Measurements from ENCODE around the gene CNTNAP2.

CNTNAP2 gene

GRCh38 chr7:147207988-147208387 is 1091.4 kb downstream of the CNTNAP2 start:
- FAIRE-seq (no peak), DNase-seq (ENCODE audit: insufficient read length, low spot score) (no peak)
- no peak for TF ChIP-seq POLR2A (IDR thresholded peaks at IDR 0.05; ENCODE audit: low read depth, low read length)
- TF ChIP-seq SPI1 (IDR thresholded peaks at IDR 0.05; ENCODE audit: low read depth, low read length), result no peak
- no peak for TF ChIP-seq TAF1 (IDR thresholded peaks at IDR 0.05; ENCODE audit: low read depth, low read length)
- TF ChIP-seq POU2F2 (IDR thresholded peaks at IDR 0.05; ENCODE audit: low read depth, low read length), result no peak
- no peak for TF ChIP-seq PAX5 (IDR thresholded peaks at IDR 0.05; ENCODE audit: insufficient read depth, low read length, severe bottlenecking)
- TF ChIP-seq POLR2AphosphoS5 (IDR thresholded peaks at IDR 0.05; ENCODE audit: low read depth, low read length), result no peak

GRCh38 chr7:147231275-147231674 is 1114.7 kb downstream of the CNTNAP2 start:
- TF ChIP-seq POLR2AphosphoS5 (IDR thresholded peaks at IDR 0.05; ENCODE audit: low read depth, low read length) (no peak), SPI1 (IDR thresholded peaks at IDR 0.05; ENCODE audit: low read depth, low read length) (no peak), POLR2A (IDR thresholded peaks at IDR 0.05; ENCODE audit: low read depth, low read length) (no peak), PAX5 (IDR thresholded peaks at IDR 0.05; ENCODE audit: insufficient read depth, low read length, severe bottlenecking) (no peak), TAF1 (IDR thresholded peaks at IDR 0.05; ENCODE audit: low read depth, low read length) (no peak), POU2F2 (IDR thresholded peaks at IDR 0.05; ENCODE audit: low read depth, low read length) (no peak)
- FAIRE-seq (no peak), DNase-seq (ENCODE audit: insufficient read length, low spot score) (no peak)

- FAIRE-seq (no peak), DNase-seq (ENCODE audit: insufficient read length, low spot score) (no peak)
- no peak for TF ChIP-seq TAF1 (IDR thresholded peaks at IDR 0.05; ENCODE audit: low read depth, low read length)
- no peak for TF ChIP-seq SPI1 (IDR thresholded peaks at IDR 0.05; ENCODE audit: low read depth, low read length)
- TF ChIP-seq POLR2AphosphoS5 (IDR thresholded peaks at IDR 0.05; ENCODE audit: low read depth, low read length), result no peak
- TF ChIP-seq POLR2A (IDR thresholded peaks at IDR 0.05; ENCODE audit: low read depth, low read length), result no peak
- no peak for TF ChIP-seq POU2F2 (IDR thresholded peaks at IDR 0.05; ENCODE audit: low read depth, low read length)
- no peak for TF ChIP-seq PAX5 (IDR thresholded peaks at IDR 0.05; ENCODE audit: insufficient read depth, low read length, severe bottlenecking)
Measured at GRCh38 chr7:147235645-147236382, 1119.2 kb downstream of the CNTNAP2 start.

GRCh38 chr7:147240468-147240867 is 1123.9 kb downstream of the CNTNAP2 start:
- FAIRE-seq, result no peak
- no peak for DNase-seq (ENCODE audit: insufficient read length, low spot score)
- TF ChIP-seq POLR2AphosphoS5 (IDR thresholded peaks at IDR 0.05; ENCODE audit: low read depth, low read length), result no peak
- no peak for TF ChIP-seq TAF1 (IDR thresholded peaks at IDR 0.05; ENCODE audit: low read depth, low read length)
- TF ChIP-seq PAX5 (IDR thresholded peaks at IDR 0.05; ENCODE audit: insufficient read depth, low read length, severe bottlenecking), result no peak
- no peak for TF ChIP-seq POLR2A (IDR thresholded peaks at IDR 0.05; ENCODE audit: low read depth, low read length)
- TF ChIP-seq SPI1 (IDR thresholded peaks at IDR 0.05; ENCODE audit: low read depth, low read length), result no peak
- TF ChIP-seq POU2F2 (IDR thresholded peaks at IDR 0.05; ENCODE audit: low read depth, low read length), result no peak

- FAIRE-seq (no peak), DNase-seq (ENCODE audit: insufficient read length, low spot score) (peak; percentile 12)
- TF ChIP-seq POLR2AphosphoS5 (IDR thresholded peaks at IDR 0.05; ENCODE audit: low read depth, low read length), result no peak
- TF ChIP-seq TAF1 (IDR thresholded peaks at IDR 0.05; ENCODE audit: low read depth, low read length), result no peak
- no peak for TF ChIP-seq POLR2A (IDR thresholded peaks at IDR 0.05; ENCODE audit: low read depth, low read length)
- TF ChIP-seq SPI1 (IDR thresholded peaks at IDR 0.05; ENCODE audit: low read depth, low read length), result no peak
- no peak for TF ChIP-seq POU2F2 (IDR thresholded peaks at IDR 0.05; ENCODE audit: low read depth, low read length)
- no peak for TF ChIP-seq PAX5 (IDR thresholded peaks at IDR 0.05; ENCODE audit: insufficient read depth, low read length, severe bottlenecking)
Measured at GRCh38 chr7:147245274-147245673, 1128.7 kb downstream of the CNTNAP2 start.

- TF ChIP-seq TAF1 (IDR thresholded peaks at IDR 0.05; ENCODE audit: low read depth, low read length) (no peak), POLR2A (IDR thresholded peaks at IDR 0.05; ENCODE audit: low read depth, low read length) (no peak), POU2F2 (IDR thresholded peaks at IDR 0.05; ENCODE audit: low read depth, low read length) (no peak), PAX5 (IDR thresholded peaks at IDR 0.05; ENCODE audit: insufficient read depth, low read length, severe bottlenecking) (no peak), SPI1 (IDR thresholded peaks at IDR 0.05; ENCODE audit: low read depth, low read length) (no peak), POLR2AphosphoS5 (IDR thresholded peaks at IDR 0.05; ENCODE audit: low read depth, low read length) (no peak)
- FAIRE-seq (no peak), DNase-seq (ENCODE audit: insufficient read length, low spot score) (no peak)
Measured at GRCh38 chr7:147249956-147250355, 1133.4 kb downstream of the CNTNAP2 start.

GRCh38 chr7:147251751-147252325 is 1135.2 kb downstream of the CNTNAP2 start:
- DNase-seq (ENCODE audit: insufficient read length, low spot score) (no peak), FAIRE-seq (no peak)
- TF ChIP-seq POLR2A (IDR thresholded peaks at IDR 0.05; ENCODE audit: low read depth, low read length) (no peak), TAF1 (IDR thresholded peaks at IDR 0.05; ENCODE audit: low read depth, low read length) (no peak), POLR2AphosphoS5 (IDR thresholded peaks at IDR 0.05; ENCODE audit: low read depth, low read length) (no peak), SPI1 (IDR thresholded peaks at IDR 0.05; ENCODE audit: low read depth, low read length) (no peak), POU2F2 (IDR thresholded peaks at IDR 0.05; ENCODE audit: low read depth, low read length) (no peak), PAX5 (IDR thresholded peaks at IDR 0.05; ENCODE audit: insufficient read depth, low read length, severe bottlenecking) (no peak)

GRCh38 chr7:147261693-147262092 is 1145.1 kb downstream of the CNTNAP2 start:
- no peak for FAIRE-seq

GRCh38 chr7:147265528-147265927 is 1148.9 kb downstream of the CNTNAP2 start:
- TF ChIP-seq POLR2AphosphoS5 (IDR thresholded peaks at IDR 0.05; ENCODE audit: low read depth, low read length) (no peak), SPI1 (IDR thresholded peaks at IDR 0.05; ENCODE audit: low read depth, low read length) (no peak), POLR2A (IDR thresholded peaks at IDR 0.05; ENCODE audit: low read depth, low read length) (no peak), POU2F2 (IDR thresholded peaks at IDR 0.05; ENCODE audit: low read depth, low read length) (no peak), PAX5 (IDR thresholded peaks at IDR 0.05; ENCODE audit: insufficient read depth, low read length, severe bottlenecking) (no peak), TAF1 (IDR thresholded peaks at IDR 0.05; ENCODE audit: low read depth, low read length) (no peak)
- DNase-seq (ENCODE audit: insufficient read length, low spot score), result no peak
- no peak for FAIRE-seq

More at GRCh38 chr7:147261693-147262092, 1145.1 kb downstream of the CNTNAP2 start:
- DNase-seq (ENCODE audit: insufficient read length, low spot score), result no peak
- TF ChIP-seq POLR2AphosphoS5 (IDR thresholded peaks at IDR 0.05; ENCODE audit: low read depth, low read length) (no peak), SPI1 (IDR thresholded peaks at IDR 0.05; ENCODE audit: low read depth, low read length) (no peak), POLR2A (IDR thresholded peaks at IDR 0.05; ENCODE audit: low read depth, low read length) (no peak), TAF1 (IDR thresholded peaks at IDR 0.05; ENCODE audit: low read depth, low read length) (no peak), POU2F2 (IDR thresholded peaks at IDR 0.05; ENCODE audit: low read depth, low read length) (no peak), PAX5 (IDR thresholded peaks at IDR 0.05; ENCODE audit: insufficient read depth, low read length, severe bottlenecking) (no peak)
